Left lobe of liver (tissue), 2 donors: ENCODE results near the gene OR51B2. TPM values are rescaled to one million over a fixed set of nuclear protein-coding genes. Genes with fewer than 3 reads are reported as not detected.
"Not testable (repeated sequence)": the region's sequence is repeated elsewhere in the genome, so short reads cannot be mapped to it uniquely, and the experiment has no call there.

ENCODE experiments used
- ATAC-seq: fragments of 200-7000 bp; cut with Tn5 transposase; one replicate; pipeline ENCODE4 v1.9.1; 2020; ENCODE audit warnings: mild to moderate bottlenecking, moderate library complexity
- DNase-seq: peaks from one replicate; pipeline ENCODE4 v3.0.0-alpha.2; 2020; ENCODE audit warnings: low spot score
- total RNA-seq: library from RNA; stranded (reverse); gene quantifications from one replicate; pipeline ENCODE4 v1.2.1, GENCODE V29; 2021
- donor health status: DM: no; HTN: no; CAD: no; lungs with moderate emphysema.
- donor health status: DM: no; HTN: yes; CAD: no.

OR51B2 gene
- total RNA-seq, 1 donor from 2014 or later, result not detected

- not testable (repeated sequence) for DNase-seq, ATAC-seq
Observed at GRCh38 chr11:5313326-5314023, 10.6 kb downstream of the OR51B2 start.

GRCh38 chr11:5310423-5310822 lies 13.7 kb downstream of the OR51B2 start:
- no peak for ATAC-seq
- DNase-seq, result no peak

GRCh38 chr11:5307256-5308019 lies 16.7 kb downstream of the OR51B2 start:
- DNase-seq (no peak), ATAC-seq (no peak)

- no peak for ATAC-seq
- no peak for DNase-seq
Observed at GRCh38 chr11:5304046-5304445, 20.1 kb downstream of the OR51B2 start.

GRCh38 chr11:5303626-5304025 lies 20.5 kb downstream of the OR51B2 start:
- no peak for DNase-seq
- no peak for ATAC-seq

- ATAC-seq (no peak), DNase-seq (no peak)
Observed at GRCh38 chr11:5301846-5302245, 22.3 kb downstream of the OR51B2 start, which contains the start of gene OR51B4. Gene OR51B4 (minus strand): TSS chr11:5301946. CDS start chr11:5301946, 0 bp downstream.

- no peak for ATAC-seq
- no peak for DNase-seq
Observed at GRCh38 chr11:5300251-5300650, 23.8 kb downstream of the OR51B2 start.

- ATAC-seq (no peak), DNase-seq (no peak)
Observed at GRCh38 chr11:5298451-5298850, 25.6 kb downstream of the OR51B2 start.

- no peak for ATAC-seq
- no peak for DNase-seq
Observed at GRCh38 chr11:5297721-5298323, 26.3 kb downstream of the OR51B2 start.

- DNase-seq, ATAC-seq: not testable (repeated sequence)
Observed at GRCh38 chr11:5294342-5294995, 29.6 kb downstream of the OR51B2 start.

GRCh38 chr11:5293028-5293427 lies 31.1 kb downstream of the OR51B2 start:
- no peak for ATAC-seq
- no peak for DNase-seq

- DNase-seq (no peak), ATAC-seq (peak; percentile 67)
Observed at GRCh38 chr11:5291207-5291838, 32.8 kb downstream of the OR51B2 start.

GRCh38 chr11:5290106-5290505 lies 34.0 kb downstream of the OR51B2 start:
- ATAC-seq (no peak), DNase-seq (no peak)

GRCh38 chr11:5289696-5290095 lies 34.4 kb downstream of the OR51B2 start:
- ATAC-seq, result no peak
- no peak for DNase-seq

- no peak for DNase-seq
- ATAC-seq, result no peak
Observed at GRCh38 chr11:5288906-5289550, 35.1 kb downstream of the OR51B2 start.

- ATAC-seq, result no peak
- DNase-seq, result no peak
Observed at GRCh38 chr11:5288108-5288905, 35.8 kb downstream of the OR51B2 start.

- ATAC-seq (no peak), DNase-seq (no peak)
Observed at GRCh38 chr11:5286901-5287300, 37.2 kb downstream of the OR51B2 start.

- ATAC-seq (no peak), DNase-seq (no peak)
Observed at GRCh38 chr11:5286351-5286750, 37.7 kb downstream of the OR51B2 start.

- ATAC-seq (no peak), DNase-seq (no peak)
Observed at GRCh38 chr11:5285703-5286340, 38.3 kb downstream of the OR51B2 start.
